Mammary epithelial cell (primary cell): ENCODE data around the gene PPT2.

Experiments
- EZH2 ChIP-seq: IDR thresholded peaks from 2 replicates; pipeline ENCODE4 v1.6.1; 2012; ENCODE audit warnings: low read length, inconsistent platforms, borderline replicate concordance
- TF ChIP-seq, protein P1 (sequence below), 2 donors: IDR thresholded peaks in 1 of 2; conservative IDR thresholded peaks in 1 of 2; 2 replicates each; pipeline ENCODE4 v1.5.1; 2011 to 2012; ENCODE audit warnings: inconsistent platforms in 2 of 2, low read length in 2 of 2, mild to moderate bottlenecking in 2 of 2, control low read depth in 1 of 2, low read depth in 1 of 2; ENCODE audit not compliant: insufficient read depth in 1 of 2; ENCODE audit errors: extremely low read depth in 1 of 2

- TF ChIP-seq, protein P1, sequence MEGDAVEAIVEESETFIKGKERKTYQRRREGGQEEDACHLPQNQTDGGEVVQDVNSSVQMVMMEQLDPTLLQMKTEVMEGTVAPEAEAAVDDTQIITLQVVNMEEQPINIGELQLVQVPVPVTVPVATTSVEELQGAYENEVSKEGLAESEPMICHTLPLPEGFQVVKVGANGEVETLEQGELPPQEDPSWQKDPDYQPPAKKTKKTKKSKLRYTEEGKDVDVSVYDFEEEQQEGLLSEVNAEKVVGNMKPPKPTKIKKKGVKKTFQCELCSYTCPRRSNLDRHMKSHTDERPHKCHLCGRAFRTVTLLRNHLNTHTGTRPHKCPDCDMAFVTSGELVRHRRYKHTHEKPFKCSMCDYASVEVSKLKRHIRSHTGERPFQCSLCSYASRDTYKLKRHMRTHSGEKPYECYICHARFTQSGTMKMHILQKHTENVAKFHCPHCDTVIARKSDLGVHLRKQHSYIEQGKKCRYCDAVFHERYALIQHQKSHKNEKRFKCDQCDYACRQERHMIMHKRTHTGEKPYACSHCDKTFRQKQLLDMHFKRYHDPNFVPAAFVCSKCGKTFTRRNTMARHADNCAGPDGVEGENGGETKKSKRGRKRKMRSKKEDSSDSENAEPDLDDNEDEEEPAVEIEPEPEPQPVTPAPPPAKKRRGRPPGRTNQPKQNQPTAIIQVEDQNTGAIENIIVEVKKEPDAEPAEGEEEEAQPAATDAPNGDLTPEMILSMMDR (conservative IDR thresholded peaks at IDR 0.05 in 1 of 2, IDR thresholded peaks at IDR 0.05 in 1 of 2; ENCODE audit: extremely low read depth in 1 of 2, insufficient read depth in 1 of 2, low read depth in 1 of 2, low read length in 2 of 2): no peak
- no peak for TF ChIP-seq EZH2
These were observed 41.4 kb upstream of the PPT2 start for GRCh38 chr6:32112431-32112980.
